Astrocyte of the spinal cord (primary cell): ENCODE results near the gene CEP126.

ENCODE experiments used
- DNase-seq: peaks from one replicate; pipeline ENCODE4 v3.0.0; 2011; ENCODE audit warnings: low read depth, low spot score
- H3K4me3 ChIP-seq: 2 replicates; pipeline ENCODE4 v1.5.1; 2011; ENCODE audit warnings: low read depth, mild to moderate bottlenecking, low read length, moderate library complexity
- in situ Hi-C: cut with HindIII; loops from 2 replicates; pipeline ENCODE4 v1.10.0; 2017; ENCODE audit warnings: low sequenced_read_pairs
- TF ChIP-seq, protein P1 (sequence below): IDR thresholded peaks from 2 replicates; pipeline ENCODE4 v1.5.1; 2012; ENCODE audit warnings: low read depth, mild to moderate bottlenecking, low read length, inconsistent platforms

CEP126 gene

DNA sequence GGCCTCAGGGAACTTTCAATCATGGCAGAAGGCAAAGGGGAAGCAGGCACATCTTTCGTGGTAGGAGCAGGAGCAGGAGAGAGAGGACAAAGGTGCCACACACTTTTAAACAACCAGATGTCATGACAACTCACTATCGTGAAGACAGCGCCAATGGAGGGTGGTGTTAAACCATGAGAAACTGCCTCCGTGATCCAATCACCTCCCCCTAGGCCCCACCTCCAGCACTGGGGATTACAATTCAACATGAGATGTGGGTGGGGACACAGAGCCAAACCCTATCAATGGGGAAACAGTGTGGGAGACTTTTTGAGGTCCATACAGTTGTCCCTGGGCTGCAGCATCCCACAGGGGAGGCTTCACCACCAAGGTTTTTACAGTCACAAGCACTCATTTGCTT is 90.5 kb downstream of the CEP126 start:
- TF ChIP-seq, protein P1, sequence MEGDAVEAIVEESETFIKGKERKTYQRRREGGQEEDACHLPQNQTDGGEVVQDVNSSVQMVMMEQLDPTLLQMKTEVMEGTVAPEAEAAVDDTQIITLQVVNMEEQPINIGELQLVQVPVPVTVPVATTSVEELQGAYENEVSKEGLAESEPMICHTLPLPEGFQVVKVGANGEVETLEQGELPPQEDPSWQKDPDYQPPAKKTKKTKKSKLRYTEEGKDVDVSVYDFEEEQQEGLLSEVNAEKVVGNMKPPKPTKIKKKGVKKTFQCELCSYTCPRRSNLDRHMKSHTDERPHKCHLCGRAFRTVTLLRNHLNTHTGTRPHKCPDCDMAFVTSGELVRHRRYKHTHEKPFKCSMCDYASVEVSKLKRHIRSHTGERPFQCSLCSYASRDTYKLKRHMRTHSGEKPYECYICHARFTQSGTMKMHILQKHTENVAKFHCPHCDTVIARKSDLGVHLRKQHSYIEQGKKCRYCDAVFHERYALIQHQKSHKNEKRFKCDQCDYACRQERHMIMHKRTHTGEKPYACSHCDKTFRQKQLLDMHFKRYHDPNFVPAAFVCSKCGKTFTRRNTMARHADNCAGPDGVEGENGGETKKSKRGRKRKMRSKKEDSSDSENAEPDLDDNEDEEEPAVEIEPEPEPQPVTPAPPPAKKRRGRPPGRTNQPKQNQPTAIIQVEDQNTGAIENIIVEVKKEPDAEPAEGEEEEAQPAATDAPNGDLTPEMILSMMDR, result no peak
- in situ Hi-C loops, result no loop called here
- DNase-seq, result no peak
- H3K4me3 ChIP-seq, result no peak overlapping the region

DNA sequence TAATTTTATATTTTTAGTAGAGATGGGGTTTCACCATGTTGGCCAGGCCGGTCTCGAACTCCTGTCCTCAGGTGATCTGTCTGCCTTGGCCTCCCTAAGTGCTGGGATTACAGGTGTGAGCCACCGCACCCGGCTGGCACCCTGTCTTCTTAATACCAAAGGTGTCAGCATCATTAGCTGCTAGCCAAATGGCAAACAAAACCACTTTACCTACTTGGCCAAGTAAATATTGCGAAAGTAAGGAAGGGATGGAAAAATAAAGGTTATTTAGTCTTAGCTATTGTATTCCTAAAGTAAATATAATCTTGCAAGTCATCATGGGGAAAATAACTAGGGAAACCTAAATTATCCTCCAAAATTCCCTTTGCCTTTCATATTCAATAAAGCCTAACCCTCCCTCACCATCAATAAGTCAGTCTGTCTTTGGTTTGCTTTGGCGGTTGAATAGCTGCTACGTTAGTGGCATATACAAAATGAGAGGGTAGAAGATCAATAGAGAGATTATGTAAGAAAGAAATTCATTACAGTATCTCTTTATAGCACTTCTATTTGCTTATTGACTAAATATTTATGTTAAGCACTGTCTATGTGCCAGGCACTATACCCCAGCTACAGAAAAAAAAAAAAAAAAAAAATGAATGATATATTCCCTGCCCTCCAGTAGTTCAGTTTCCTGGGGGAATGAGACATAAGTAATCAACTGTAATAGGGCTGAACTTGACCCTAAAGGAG is 92.2 kb downstream of the CEP126 start:
- in situ Hi-C loops, result no loop called here
- H3K4me3 ChIP-seq, result no peak overlapping the region
- no peak for DNase-seq
- TF ChIP-seq, protein P1, result no peak

DNA sequence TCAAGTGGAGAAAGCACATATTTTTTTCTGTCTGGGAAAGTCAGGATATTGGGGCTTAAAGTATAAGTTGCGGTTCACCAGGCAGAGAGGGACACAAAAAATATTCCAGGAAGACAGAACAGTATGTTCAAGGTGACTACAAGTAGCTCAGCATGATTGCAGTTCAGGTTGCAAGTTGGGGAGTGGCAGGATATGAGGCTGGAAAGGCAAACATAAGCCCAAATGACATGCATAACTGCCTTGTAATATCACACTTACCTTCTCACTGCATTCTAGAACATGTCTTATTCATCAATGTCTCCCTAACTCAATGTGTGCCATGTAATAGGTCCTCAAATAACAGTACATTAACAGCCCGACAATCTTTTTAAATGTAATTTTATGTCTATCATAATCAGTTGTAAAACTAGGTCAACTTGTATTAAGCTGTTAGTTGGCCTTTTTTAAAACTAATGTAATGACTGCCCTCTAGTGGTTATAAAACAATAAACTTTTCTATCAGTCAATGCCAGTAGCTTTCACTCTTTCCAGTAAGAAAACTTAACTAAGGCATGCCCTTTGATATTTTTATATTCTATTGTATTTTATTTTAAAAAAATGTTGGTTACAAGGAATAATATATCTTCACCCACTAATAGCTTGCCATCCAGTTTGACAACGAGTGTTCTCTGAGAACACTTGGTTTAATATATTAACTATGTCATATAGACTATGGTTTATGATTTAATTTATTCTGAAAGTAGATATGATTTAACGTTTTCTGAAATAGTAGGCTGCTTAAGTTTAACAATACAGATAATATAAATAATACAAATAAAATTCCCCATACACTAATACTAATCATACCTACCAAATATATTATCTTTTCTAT is 93.0 kb downstream of the CEP126 start:
- H3K4me3 ChIP-seq, result no peak overlapping the region
- DNase-seq, result peak; percentile 79
- TF ChIP-seq, protein P1, result peak; percentile 33
- in situ Hi-C loops, result no loop called here

DNA sequence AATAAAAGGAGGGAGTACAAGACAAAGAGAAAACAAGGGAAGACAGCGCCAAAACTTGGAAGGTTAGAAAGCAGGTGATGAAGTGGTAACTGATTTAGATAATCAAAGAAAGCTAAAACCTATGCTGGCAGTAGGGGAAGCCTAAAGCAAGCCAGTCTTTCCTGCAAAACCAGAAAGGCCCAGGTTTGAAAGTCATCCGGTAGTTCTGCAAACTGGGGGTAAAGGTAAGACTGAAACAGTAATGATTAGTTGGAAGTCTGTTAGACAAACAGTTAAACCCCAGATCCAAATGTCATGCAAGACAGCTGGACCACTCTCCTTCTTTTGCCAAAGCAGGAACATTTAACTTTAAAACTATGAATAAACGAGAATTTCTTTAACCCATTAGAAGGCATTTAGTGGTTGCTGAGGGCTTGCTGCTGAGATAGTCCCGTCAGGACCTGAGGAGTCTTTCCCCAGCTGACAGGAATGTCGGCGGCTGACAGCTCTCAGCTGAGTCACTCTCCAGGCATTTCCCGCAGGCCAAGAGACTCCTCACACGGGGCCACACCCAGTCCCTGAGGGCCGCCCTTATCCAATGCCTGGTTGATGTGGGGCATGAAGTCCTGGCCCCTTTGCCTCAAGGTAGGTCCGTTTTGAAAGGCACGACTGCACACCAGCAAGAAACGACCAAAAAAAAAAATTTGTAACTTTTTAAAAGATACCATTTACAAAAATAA is 96.1 kb downstream of the CEP126 start:
- TF ChIP-seq, protein P1, result no peak
- in situ Hi-C loops, result no loop called here
- DNase-seq, result peak; percentile 82
- H3K4me3 ChIP-seq, result no peak overlapping the region

DNA sequence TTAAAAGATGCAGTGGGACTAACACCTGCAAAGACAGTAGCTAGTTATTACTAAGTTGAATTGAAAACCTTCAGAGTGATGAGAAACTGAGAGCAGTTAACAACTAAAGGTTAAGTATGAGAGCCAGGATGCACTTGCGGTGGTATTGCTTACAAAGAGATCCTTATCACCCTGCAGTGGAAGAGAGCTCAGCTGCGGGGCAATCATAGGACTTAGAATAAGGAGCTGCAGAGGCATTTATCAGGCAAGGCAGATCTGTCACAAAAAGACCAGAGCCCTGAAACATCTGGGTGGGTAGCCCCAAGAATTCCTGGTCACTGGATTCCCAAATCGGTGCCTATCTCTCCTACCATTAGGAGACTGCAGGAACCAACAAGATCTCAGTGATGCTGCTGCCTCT is 98.1 kb downstream of the CEP126 start:
- in situ Hi-C loops, result no loop called here
- no peak for DNase-seq
- H3K4me3 ChIP-seq, result no peak overlapping the region
- TF ChIP-seq, protein P1, result no peak

DNA sequence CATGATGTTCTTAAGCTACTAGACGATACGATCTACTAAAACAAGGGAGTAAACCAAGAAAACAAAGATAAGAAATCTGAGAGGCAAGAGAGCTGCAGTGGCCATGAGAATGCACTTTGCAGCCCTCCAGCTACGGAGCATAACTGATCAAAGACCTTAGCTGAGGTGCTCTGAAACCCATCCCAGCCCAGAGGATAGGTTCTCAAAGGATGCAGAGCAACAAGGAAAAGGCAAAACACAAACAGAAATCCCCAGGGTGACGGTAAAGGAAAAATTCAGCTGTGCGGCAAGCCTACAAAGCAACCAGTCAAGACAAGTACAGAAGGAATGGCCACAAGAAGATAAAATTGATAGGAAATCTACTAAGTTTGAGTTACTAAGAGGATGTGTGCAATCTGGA is 99.9 kb downstream of the CEP126 start:
- H3K4me3 ChIP-seq, result no peak overlapping the region
- DNase-seq, result no peak
- in situ Hi-C loops, result no loop called here
- TF ChIP-seq, protein P1, result no peak
